AG04449 (cell line): ENCODE measurements around the gene AKAP6.

ENCODE experiments used
- CTCF ChIA-PET: fragments of 350-600 bp; formaldehyde crosslinking; extraction: SDS; loops from one replicate; lab custom pipeline; 2021; ENCODE audit warnings: antibody characterized with exemption; lab: Yijun Ruan, JAX
- POLR2A ChIA-PET: fragments of 400-600, 350-600 bp; formaldehyde crosslinking; extraction: SDS; loops from one replicate; lab custom pipeline; 2020; ENCODE audit warnings: antibody characterized with exemption, inconsistent platforms; lab: Yijun Ruan, JAX
- DNase-seq: peaks from one replicate; pipeline ENCODE4 v3.0.0-alpha.2; 2010; ENCODE audit warnings: low read depth, low spot score
- H3K4me3 ChIP-seq: 2 replicates; pipeline ENCODE4 v1.5.1; 2011; ENCODE audit warnings: low read depth, mild to moderate bottlenecking, control low read depth, low read length
- TF ChIP-seq, protein P1 (sequence below): IDR thresholded peaks from one replicate; pipeline ENCODE4 v1.5.1; 2011; ENCODE audit warnings: mild to moderate bottlenecking, moderate library complexity, low read length, control low read depth, inconsistent platforms; ENCODE audit not compliant: insufficient read depth; ENCODE audit errors: missing control alignments

Gene AKAP6

DNA sequence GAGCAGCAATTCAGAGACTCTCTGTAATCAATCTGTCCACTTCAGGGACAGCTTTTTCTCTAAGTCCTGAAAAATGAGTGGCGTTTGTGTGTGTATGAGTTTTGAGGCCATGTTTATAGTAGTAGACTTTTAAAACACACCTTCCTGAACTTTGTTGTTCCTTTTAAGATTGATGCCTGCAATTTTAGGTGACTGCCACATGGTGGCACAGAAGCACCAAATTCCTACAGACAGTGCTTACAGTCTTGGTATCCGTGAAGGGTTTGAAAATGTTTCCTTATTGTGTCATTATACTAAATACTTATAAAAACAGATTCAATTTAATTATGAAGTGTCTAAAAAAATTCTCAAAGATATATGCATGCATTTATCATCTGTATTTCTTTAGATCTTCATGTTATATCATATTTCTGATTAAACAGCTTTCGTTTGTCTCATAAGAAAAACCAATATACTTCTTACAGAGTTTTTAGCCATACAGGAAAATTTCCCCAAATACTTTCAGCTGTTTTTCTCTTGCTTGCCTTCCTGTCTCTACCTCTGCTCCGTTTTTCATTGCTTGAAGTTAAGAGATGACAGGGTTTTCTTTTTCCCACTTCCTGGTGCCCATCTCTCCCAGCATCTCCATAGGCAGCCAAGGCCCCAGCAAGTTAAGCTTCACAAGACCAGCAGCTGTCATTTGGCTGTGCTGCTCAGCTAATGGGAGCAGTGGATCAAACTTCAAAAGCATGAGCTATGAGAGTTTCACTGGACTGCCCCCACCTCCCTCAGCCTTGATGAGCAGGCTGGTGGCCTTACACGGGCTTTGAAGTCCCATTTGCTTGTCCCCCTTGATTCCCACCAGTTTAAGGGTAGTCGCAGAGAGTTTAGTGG is 259.6 kb downstream of the AKAP6 start:
- ChIA-PET CTCF (interaction anchor here (0.6 to 3.5 kb wide), 19 partner anchors 11 to 1206 kb away, joined by 3 to 31 read pairs (median 3); no protein-coding TSS in a partner anchor), POLR2A (no interaction called here)
- no peak overlapping the region for H3K4me3 ChIP-seq
- TF ChIP-seq, protein P1, sequence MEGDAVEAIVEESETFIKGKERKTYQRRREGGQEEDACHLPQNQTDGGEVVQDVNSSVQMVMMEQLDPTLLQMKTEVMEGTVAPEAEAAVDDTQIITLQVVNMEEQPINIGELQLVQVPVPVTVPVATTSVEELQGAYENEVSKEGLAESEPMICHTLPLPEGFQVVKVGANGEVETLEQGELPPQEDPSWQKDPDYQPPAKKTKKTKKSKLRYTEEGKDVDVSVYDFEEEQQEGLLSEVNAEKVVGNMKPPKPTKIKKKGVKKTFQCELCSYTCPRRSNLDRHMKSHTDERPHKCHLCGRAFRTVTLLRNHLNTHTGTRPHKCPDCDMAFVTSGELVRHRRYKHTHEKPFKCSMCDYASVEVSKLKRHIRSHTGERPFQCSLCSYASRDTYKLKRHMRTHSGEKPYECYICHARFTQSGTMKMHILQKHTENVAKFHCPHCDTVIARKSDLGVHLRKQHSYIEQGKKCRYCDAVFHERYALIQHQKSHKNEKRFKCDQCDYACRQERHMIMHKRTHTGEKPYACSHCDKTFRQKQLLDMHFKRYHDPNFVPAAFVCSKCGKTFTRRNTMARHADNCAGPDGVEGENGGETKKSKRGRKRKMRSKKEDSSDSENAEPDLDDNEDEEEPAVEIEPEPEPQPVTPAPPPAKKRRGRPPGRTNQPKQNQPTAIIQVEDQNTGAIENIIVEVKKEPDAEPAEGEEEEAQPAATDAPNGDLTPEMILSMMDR: peak; percentile 55
- DNase-seq: no peak

DNA sequence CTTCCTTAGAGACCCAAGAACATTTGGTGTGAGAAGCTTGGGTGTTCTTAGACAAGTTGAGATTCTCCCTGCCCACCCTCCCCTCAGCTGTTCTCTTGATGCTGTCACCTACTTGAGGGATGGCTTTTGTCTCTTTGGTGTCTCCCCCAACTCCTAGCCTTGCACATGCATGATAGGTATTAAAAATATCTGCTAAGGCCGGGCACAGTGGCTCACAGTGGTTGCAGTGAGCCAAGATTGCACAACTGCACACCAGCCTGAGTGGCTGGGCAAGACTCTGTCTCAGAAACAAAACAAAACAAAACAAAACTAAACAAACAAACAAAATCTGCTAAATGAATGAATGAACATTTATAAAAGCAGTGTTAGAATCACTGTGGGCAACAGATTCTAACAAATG is 261.1 kb downstream of the AKAP6 start:
- ChIA-PET POLR2A (no interaction called here), CTCF (interaction anchor here (0.8 to 3.5 kb wide), 2 partner anchors 12 to 842 kb away, joined by 3 to 31 read pairs; no protein-coding TSS in a partner anchor)
- TF ChIP-seq, protein P1: no peak

DNA sequence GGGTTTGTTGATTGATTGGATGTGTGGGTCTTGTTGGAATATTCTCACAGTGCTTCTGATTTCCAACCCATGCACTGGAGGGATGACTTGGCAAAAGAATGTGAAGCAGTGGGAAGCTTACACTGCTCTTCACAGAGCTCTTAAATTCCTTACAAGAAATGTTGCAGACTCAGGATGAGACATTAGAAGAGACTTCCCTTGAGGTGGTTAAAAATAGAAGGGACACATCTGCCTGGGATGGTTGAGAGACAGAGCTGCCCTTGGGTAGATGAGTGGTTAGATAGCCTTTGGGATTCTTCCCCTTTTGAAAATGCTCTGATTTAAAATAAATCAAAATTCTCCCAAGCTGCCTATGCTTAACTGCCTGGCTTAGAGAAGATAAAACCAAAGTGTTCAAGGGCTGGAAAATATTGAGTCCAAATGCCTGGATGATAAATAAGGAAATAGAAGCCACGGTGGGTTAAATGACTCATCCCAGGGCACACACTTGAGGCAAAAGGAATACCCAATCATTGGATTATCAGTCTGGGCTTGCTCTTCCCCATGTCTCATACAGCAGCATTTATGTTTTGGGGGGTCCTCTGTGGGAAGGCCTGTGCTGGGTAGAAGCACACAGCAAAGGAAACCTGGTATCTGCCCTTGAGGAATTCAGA is 264.3 kb downstream of the AKAP6 start:
- DNase-seq: peak; percentile 86
- ChIA-PET POLR2A (interaction anchor here (0.5 to 1.2 kb wide), 3 partner anchors 15 to 163 kb away, joined by 3 to 5 read pairs (median 5); no protein-coding TSS in a partner anchor), CTCF (interaction anchor here (1.1 to 2.4 kb wide), 2 partner anchors 9 to 17 kb away, joined by 3 to 19 read pairs; no protein-coding TSS in a partner anchor)
- H3K4me3 ChIP-seq: no peak overlapping the region
- TF ChIP-seq, protein P1: no peak

More for the DNA sequence above, 261.1 kb downstream of the AKAP6 start:
- H3K4me3 ChIP-seq: no peak overlapping the region
- DNase-seq: no peak

DNA sequence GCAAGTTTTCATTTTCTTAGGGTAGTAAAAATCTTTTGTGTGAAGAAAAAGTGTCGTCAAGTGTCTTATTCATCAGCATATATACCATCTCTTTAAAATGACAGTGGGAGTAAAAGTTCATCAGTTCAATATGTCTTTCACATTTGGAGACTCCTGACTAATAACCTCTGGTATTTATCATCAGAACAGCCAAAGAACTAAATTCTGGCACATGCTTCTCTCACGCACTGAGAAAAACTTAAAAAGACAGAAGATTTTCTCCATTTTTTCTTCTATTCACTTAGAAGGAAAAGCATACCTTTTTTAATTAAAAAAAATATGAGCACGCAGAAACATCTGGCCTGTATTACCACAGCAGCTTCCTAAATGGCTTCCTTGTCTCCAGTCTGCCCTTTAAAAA is 265.7 kb downstream of the AKAP6 start:
- no peak overlapping the region for H3K4me3 ChIP-seq
- DNase-seq: peak; percentile 53
- TF ChIP-seq, protein P1: no peak
- ChIA-PET POLR2A (no interaction called here), CTCF (interaction anchor here (0.8 to 1.4 kb wide), 3 partner anchors 11 to 117 kb away, joined by 3 read pairs; no protein-coding TSS in a partner anchor)

DNA sequence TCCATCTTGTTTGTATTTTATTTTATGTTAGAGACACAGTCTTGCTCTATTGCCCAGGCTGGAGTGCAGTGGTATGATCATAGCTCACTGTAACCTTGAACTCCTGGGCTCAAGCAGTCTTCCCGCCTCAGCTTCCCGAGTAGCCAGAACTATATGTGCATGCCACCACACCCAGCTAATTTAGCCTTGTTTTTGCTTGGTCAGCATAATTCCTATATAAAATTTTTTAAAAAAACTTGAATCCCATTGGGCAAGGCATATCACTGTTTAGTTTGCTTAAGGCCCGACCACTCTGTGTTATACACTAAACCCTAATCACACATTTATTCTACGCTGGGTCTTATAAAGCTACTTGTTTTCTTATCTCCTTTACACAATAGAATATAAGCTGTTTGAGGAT is 266.4 kb downstream of the AKAP6 start:
- POLR2A ChIA-PET: no interaction called here
- TF ChIP-seq, protein P1: no peak
- H3K4me3 ChIP-seq: no peak overlapping the region
- no peak for DNase-seq
- CTCF ChIA-PET: interaction anchor here (0.8 to 1.4 kb wide), 3 partner anchors 11 to 116 kb away, joined by 3 read pairs; no protein-coding TSS in a partner anchor

DNA sequence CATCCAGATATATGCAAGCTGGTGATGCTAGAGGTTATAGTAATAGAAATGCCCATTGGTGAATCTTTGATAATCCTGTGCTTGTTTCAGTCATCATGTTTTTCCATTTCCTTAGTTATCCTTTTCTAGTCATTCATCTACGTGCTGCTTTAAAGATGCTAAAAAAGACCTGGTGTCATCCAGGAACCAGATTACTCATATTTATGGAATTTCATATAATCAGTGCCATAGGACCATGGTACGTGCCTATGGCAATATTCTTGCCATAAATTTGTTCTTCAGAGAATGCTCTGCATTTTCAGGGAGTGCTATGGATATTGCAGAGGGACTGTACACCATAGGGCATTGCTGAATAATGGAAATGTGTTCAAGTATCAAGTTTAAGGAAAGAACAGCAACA is 267.3 kb downstream of the AKAP6 start:
- ChIA-PET POLR2A (no interaction called here), CTCF (interaction anchor here (1.1 kb wide), 1 partner anchor 10 kb away, joined by 3 read pairs; no protein-coding TSS in a partner anchor)
- TF ChIP-seq, protein P1: no peak
- no peak for DNase-seq
- no peak overlapping the region for H3K4me3 ChIP-seq
